ENCODE results near the gene OSTN.

The OSTN gene

GRCh38 chr3:191197761-191198306, 1.2 kb upstream of the OSTN start:
- no peaks in the 10 kb centered on the region for H3K9me3 Mint-ChIP-seq
- DNase-seq (no peak), ATAC-seq (replicated peaks) (no peak)
- no peaks in the 10 kb centered on the region for H3K4me1 Mint-ChIP-seq
- H3K4me3 Mint-ChIP-seq: no peak overlapping the region
- peaks cover 4 to 6% of the 10 kb centered on the region in 2 donors for H3K27me3 Mint-ChIP-seq
- no peak overlapping the region for H3K27ac Mint-ChIP-seq
- no peaks in the 10 kb centered on the region for H3K36me3 Mint-ChIP-seq

DNA sequence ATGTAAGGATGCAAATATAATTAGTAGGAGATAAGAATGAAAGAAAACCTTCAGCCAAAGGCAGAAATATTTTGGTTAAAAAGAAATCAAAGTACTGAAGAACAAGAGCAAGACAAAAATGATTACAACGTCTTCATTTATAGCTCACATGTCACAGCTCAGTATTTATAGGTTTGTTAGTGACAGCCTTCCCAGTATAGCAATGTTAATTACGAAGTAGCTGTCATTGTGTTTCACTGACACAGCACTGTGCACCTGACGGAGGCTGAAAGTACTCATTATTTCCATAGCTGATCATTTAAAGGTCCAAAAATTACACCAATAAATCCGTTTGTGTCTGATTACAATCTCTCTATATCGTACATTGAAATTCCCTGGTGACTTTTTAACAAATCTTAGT, 561 bp upstream of the OSTN start:
- no peak for ATAC-seq (replicated peaks)
- Mint-ChIP-seq H3K4me1 (no peaks in the 10 kb centered on the region), H3K9me3 (no peaks in the 10 kb centered on the region)

GRCh38 chr3:191210032-191210431, 11.0 kb downstream of the OSTN start:
- Mint-ChIP-seq H3K36me3 (no peaks in the 10 kb centered on the region), H3K9me3 (peaks cover 0 to 7% of the 10 kb centered on the region in 2 donors), H3K4me3 (no peak overlapping the region), H3K27me3 (peaks cover 6 to 7% of the 10 kb centered on the region in 2 donors), H3K4me1 (peaks cover 0 to 1% of the 10 kb centered on the region in 2 donors), H3K27ac (no peak overlapping the region)
- ATAC-seq (replicated peaks) (no peak), DNase-seq (no peak)

More for the DNA sequence above, 561 bp upstream of the OSTN start:
- no peaks in the 10 kb centered on the region for H3K36me3 Mint-ChIP-seq
- H3K27ac Mint-ChIP-seq: no peak overlapping the region
- H3K4me3 Mint-ChIP-seq: no peak overlapping the region
- DNase-seq: no peak
- H3K27me3 Mint-ChIP-seq: peaks cover 4 to 6% of the 10 kb centered on the region in 2 donors

DNA sequence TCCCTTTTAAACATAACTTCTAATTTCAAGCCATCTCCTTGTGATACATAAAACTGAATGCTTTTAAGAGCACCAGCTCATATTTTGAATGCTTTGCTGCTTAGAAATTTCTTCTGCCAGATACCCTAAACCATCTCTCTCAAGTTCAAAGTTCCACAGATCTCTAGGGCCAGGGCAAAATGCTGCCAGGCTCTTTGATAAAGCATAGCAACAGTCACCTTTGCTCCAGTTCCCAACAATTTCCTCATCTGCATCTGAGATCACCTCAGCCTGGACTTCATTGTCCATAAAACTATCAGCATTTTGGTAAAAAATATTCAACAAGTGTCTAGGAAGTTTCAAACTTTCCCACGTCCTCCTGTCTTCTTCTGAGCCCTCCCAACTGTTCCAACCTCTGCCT, 17.5 kb downstream of the OSTN start:
- H3K27me3 Mint-ChIP-seq: peaks cover 12 to 15% of the 10 kb centered on the region in 2 donors
- DNase-seq (no peak), ATAC-seq (replicated peaks) (no peak)
- no peak overlapping the region for H3K4me3 Mint-ChIP-seq
- H3K4me1 Mint-ChIP-seq: no peaks in the 10 kb centered on the region
- no peak overlapping the region for H3K27ac Mint-ChIP-seq
- no peaks in the 10 kb centered on the region for H3K36me3 Mint-ChIP-seq
- H3K9me3 Mint-ChIP-seq: peaks cover 7 to 12% of the 10 kb centered on the region in 2 donors

DNA sequence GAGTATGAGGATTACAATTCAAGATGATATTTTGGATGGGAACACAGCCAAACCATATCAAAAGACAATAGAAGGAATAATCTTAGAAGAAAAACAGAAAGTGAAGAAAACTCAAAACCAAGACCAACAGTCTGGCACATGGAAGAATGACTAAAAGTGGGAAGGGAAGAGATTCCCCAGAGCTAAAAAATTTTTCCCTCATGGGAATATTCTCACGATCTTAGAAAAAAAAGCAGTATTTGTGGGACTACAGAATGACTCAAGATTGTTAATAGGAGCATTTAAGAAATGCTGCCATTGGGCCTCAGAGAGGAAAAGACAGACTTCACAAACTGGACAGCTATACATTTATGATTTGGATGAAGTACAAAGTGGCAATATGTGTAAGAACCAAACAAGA, 18.3 kb downstream of the OSTN start:
- no peak overlapping the region for H3K27ac Mint-ChIP-seq
- H3K4me3 Mint-ChIP-seq: no peak overlapping the region
- no peaks in the 10 kb centered on the region for H3K4me1 Mint-ChIP-seq
- peaks cover 12 to 15% of the 10 kb centered on the region in 2 donors for H3K27me3 Mint-ChIP-seq
- ATAC-seq (replicated peaks) (no peak), DNase-seq (no peak)
- no peaks in the 10 kb centered on the region for H3K36me3 Mint-ChIP-seq
- H3K9me3 Mint-ChIP-seq: peaks cover 7 to 12% of the 10 kb centered on the region in 2 donors

- Mint-ChIP-seq H3K4me3 (no peak overlapping the region), H3K4me1 (no peaks in the 10 kb centered on the region), H3K36me3 (no peaks in the 10 kb centered on the region), H3K27ac (no peak overlapping the region), H3K9me3 (peaks cover 5 to 7% of the 10 kb centered on the region in 2 donors), H3K27me3 (peaks cover 12 to 14% of the 10 kb centered on the region in 2 donors)
- ATAC-seq (replicated peaks) (no peak), DNase-seq (no peak)
Observed at GRCh38 chr3:191220908-191221307, 21.9 kb downstream of the OSTN start.

- Mint-ChIP-seq H3K27ac (no peak overlapping the region), H3K4me1 (no peaks in the 10 kb centered on the region), H3K4me3 (no peak overlapping the region), H3K36me3 (no peaks in the 10 kb centered on the region), H3K9me3 (peaks cover 4 to 5% of the 10 kb centered on the region in 2 donors), H3K27me3 (peaks cover 7 to 12% of the 10 kb centered on the region in 2 donors)
- ATAC-seq (replicated peaks): no peak
- no peak for DNase-seq
Observed at GRCh38 chr3:191221638-191222037, 22.6 kb downstream of the OSTN start.

DNA sequence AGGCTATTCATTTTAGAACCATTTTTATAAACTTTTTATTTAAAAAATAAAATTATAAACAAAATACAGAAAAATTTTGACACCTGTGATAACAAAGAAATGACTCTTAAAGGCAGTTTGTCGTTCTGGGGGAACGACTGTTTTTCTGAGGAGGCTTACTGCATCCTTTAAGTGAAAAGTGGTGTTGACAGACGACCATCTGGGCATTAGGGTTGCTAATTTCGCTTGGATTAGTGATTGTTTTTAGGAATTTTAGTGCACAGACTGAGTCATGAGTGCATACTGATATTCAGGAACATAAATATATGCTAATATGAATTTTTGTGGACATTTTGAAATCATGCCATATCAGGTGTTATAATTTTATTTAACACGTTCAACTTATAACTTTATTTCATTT, 28.5 kb downstream of the OSTN start:
- ATAC-seq (replicated peaks): no peak
- H3K4me1 Mint-ChIP-seq: no peaks in the 10 kb centered on the region
- no peaks in the 10 kb centered on the region for H3K9me3 Mint-ChIP-seq
- H3K27me3 Mint-ChIP-seq: no peaks in the 10 kb centered on the region
- no peaks in the 10 kb centered on the region for H3K36me3 Mint-ChIP-seq
- DNase-seq: no peak
- H3K27ac Mint-ChIP-seq: no peak overlapping the region
- H3K4me3 Mint-ChIP-seq: no peak overlapping the region

GRCh38 chr3:191234216-191234615, 35.2 kb downstream of the OSTN start:
- H3K36me3 Mint-ChIP-seq: no peaks in the 10 kb centered on the region
- ATAC-seq (replicated peaks) (no peak), DNase-seq (no peak)
- H3K4me1 Mint-ChIP-seq: peaks cover 11 to 27% of the 10 kb centered on the region in 2 donors
- no peaks in the 10 kb centered on the region for H3K9me3 Mint-ChIP-seq
- H3K27ac Mint-ChIP-seq: no peak overlapping the region
- H3K27me3 Mint-ChIP-seq: no peaks in the 10 kb centered on the region
- H3K4me3 Mint-ChIP-seq: no peak overlapping the region

- ATAC-seq (replicated peaks): peak; percentile 98 to 99
- H3K4me3 Mint-ChIP-seq: no peak overlapping the region
- H3K4me1 Mint-ChIP-seq: peaks cover 11 to 27% of the 10 kb centered on the region in 2 donors
- peak overlapping the region; percentile 4 for H3K27ac Mint-ChIP-seq
- H3K9me3 Mint-ChIP-seq: no peaks in the 10 kb centered on the region
- peak; percentile 47 for DNase-seq
- H3K27me3 Mint-ChIP-seq: no peaks in the 10 kb centered on the region
- H3K36me3 Mint-ChIP-seq: no peaks in the 10 kb centered on the region
Observed at GRCh38 chr3:191235331-191236314, 36.6 kb downstream of the OSTN start.

GRCh38 chr3:191236646-191237045, 37.6 kb downstream of the OSTN start:
- no peaks in the 10 kb centered on the region for H3K27me3 Mint-ChIP-seq
- no peaks in the 10 kb centered on the region for H3K36me3 Mint-ChIP-seq
- no peak overlapping the region for H3K4me3 Mint-ChIP-seq
- peaks cover 11 to 27% of the 10 kb centered on the region in 2 donors for H3K4me1 Mint-ChIP-seq
- DNase-seq (no peak), ATAC-seq (replicated peaks) (no peak)
- no peaks in the 10 kb centered on the region for H3K9me3 Mint-ChIP-seq
- H3K27ac Mint-ChIP-seq: no peak overlapping the region

DNA sequence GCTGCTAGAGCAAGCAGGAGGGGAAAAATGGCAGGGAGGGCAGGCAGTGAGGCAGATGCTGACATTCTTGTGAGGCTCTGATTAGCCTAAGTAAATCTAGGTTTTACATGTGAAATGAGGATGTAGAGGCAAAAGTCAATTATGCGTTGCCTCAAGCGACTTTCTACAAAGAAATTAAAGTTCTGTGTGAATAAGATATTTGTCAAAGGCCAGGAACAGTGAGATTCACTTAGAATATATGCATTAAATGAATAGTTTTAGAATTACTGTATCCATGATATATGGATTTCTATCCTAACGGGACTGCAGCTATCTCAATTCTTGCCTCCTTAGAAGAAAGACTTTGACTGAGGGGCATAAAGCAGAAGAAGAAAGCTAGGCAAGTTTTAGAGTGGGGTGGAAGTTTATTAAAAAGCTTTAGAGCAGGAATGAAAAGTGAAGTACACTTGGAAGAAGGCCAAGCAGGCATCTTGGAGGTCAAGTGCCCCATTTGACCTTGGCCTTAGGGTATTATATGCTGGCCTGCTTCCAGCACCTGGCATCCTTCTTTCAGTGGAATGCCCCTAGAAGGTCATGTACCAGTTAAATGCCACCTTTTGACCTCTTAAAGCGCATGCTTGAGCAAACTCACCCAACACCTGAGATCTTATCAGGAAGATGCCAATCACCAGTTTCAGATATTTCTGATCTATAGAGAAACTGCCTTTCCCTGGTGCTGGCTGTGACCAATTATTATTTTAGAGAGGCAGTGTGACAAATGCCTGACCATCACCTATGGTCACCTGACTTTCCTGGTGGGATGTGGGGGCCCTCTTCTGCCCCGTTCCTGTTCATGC, 38.2 kb downstream of the OSTN start:
- Mint-ChIP-seq H3K36me3 (no peaks in the 10 kb centered on the region), H3K4me3 (no peak overlapping the region), H3K4me1 (peaks cover 11 to 27% of the 10 kb centered on the region in 2 donors), H3K9me3 (no peaks in the 10 kb centered on the region), H3K27ac (no peak overlapping the region), H3K27me3 (no peaks in the 10 kb centered on the region)
- ATAC-seq (replicated peaks) (no peak), DNase-seq (no peak)

- DNase-seq (no peak), ATAC-seq (replicated peaks) (no peak)
- Mint-ChIP-seq H3K4me1 (peaks cover 11 to 27% of the 10 kb centered on the region in 2 donors), H3K4me3 (no peak overlapping the region), H3K36me3 (no peaks in the 10 kb centered on the region), H3K27me3 (no peaks in the 10 kb centered on the region), H3K9me3 (no peaks in the 10 kb centered on the region), H3K27ac (no peak overlapping the region)
Observed at GRCh38 chr3:191238321-191238817, 39.3 kb downstream of the OSTN start.

DNA sequence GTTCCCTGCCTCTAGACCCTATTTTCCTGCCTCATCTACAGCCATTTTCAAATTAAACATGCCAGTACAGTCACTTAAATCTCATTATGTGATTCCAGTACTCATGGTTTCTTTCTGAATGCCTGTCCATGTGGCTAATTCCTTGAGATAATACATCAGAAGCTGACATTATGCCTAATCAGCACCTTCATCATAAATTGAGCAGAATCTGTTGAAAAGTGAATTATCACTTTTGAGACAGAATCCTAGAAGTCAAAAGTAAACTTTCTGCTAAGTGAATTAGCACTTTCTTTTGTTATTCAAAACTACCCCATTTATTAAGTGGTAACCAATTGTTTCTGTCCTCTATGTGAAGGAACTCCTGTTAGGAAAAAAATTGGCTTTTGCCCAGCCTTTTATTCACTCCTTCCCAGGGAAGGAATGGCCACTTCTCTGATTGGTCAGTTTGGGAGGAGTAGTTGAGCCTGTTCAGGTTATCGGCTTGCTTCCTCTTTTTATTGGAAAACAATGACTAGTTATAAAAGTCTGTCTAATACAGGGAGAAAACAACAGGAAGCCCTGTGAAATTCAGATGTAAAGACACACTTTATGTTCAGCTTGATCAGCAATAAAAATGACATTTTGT, 40.5 kb downstream of the OSTN start:
- H3K4me1 Mint-ChIP-seq: peaks cover 11 to 27% of the 10 kb centered on the region in 2 donors
- no peaks in the 10 kb centered on the region for H3K27me3 Mint-ChIP-seq
- ATAC-seq (replicated peaks): no peak
- no peaks in the 10 kb centered on the region for H3K9me3 Mint-ChIP-seq
- DNase-seq: no peak
- H3K36me3 Mint-ChIP-seq: no peaks in the 10 kb centered on the region
- H3K27ac Mint-ChIP-seq: no peak overlapping the region
- no peak overlapping the region for H3K4me3 Mint-ChIP-seq

All from stimulated activated naive B cell treated with anti-CD40 and anti-IgM and Interleukin-4, amounts not matched to agents 10 μg/mL and 1 μg/mL and 100 μg/mL, for 72 hours (primary cell).